Stimulated activated naive CD8-positive, alpha-beta T cell treated with anti-CD3 and anti-CD28 coated beads, Interleukin-15, Interleukin-2, amounts not matched to agents 100 ng/mL and 50 ng/mL, for 24 hours (primary cell): ENCODE results near the gene MARCHF3.
A peak's percentile ranks its signal among the peaks of the same experiment; 100 is the strongest.

Source experiments
- H3K27ac Mint-ChIP-seq: one replicate; pipeline ENCODE4 v1.8.0; 2021; ENCODE audit warnings: mild to moderate bottlenecking, mixed read lengths
- H3K27me3 Mint-ChIP-seq: one replicate; pipeline ENCODE4 v1.8.0; 2021; ENCODE audit warnings: mixed read lengths
- H3K36me3 Mint-ChIP-seq: one replicate; pipeline ENCODE4 v1.8.0; 2021; ENCODE audit warnings: low read depth, mixed read lengths
- H3K4me1 Mint-ChIP-seq: one replicate; pipeline ENCODE4 v1.8.0; 2021; ENCODE audit warnings: low read depth, mixed read lengths
- H3K4me3 Mint-ChIP-seq: one replicate; pipeline ENCODE4 v1.8.0; 2021; ENCODE audit warnings: mild to moderate bottlenecking, mixed read lengths
- H3K9me3 Mint-ChIP-seq: one replicate; pipeline ENCODE4 v1.8.0; 2021; ENCODE audit warnings: mixed read lengths

The MARCHF3 gene

DNA sequence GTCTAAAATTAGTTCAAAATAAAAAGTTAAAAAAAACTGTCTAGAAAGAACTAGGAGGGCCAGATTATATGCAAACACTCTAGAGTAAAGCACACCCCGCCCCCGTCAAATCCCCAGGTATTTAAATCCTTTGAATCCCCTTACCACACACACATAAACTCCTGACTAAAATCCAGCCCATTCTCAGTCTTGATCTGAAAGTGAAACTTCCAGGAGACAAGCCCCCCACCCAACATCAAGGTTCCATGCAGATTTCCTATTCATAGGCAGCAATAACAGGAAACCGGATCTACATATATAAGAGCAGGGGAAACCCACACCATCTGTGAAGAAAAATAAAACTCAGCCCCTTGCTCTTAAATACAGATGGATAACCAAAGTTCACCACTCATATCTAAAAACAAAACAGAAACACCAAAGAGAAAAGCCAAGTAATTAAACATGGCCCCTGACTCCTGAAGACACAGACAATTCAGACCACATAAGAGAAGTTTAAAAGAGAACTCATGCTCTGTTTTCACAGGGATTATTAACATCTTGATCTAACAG lies 42.3 kb downstream of the MARCHF3 start:
- peak overlapping the region; percentile 70 for H3K4me3 Mint-ChIP-seq
- peak overlapping the region; percentile 89 for H3K27ac Mint-ChIP-seq
- H3K36me3 Mint-ChIP-seq = no peaks in the 10 kb centered on the region
- peaks cover 3% of the 10 kb centered on the region for H3K9me3 Mint-ChIP-seq
- H3K4me1 Mint-ChIP-seq = peaks cover 52% of the 10 kb centered on the region
- no peaks in the 10 kb centered on the region for H3K27me3 Mint-ChIP-seq

DNA sequence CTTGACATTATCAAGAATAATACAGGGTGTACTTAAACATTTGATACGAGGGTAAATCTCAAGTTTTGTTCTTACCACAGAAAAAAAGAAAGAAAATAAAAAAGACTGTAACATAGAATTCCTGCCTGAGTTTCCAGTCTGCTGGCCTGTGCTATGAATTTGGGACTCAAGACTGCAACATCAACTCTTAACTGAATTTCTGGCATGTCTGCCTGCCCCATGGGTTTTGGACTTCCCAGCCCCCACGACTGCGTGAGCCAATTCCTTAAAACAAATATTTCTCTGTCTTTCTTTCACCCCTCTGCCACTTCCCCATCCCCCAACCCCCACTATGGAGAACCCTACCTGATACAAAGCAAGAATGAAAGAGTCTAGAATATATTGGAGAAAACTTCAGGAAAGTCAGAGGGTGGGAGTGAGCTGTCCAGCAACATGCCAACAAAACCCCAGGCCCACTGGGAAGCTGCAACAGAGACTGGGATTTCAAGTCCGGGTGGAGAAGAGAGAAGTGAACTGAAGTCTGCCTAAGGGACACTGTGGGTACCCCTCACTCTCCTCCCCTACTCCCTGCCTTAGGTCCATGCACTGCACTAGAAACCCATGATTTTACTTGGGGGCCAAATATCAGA lies 43.0 kb downstream of the MARCHF3 start:
- H3K4me1 Mint-ChIP-seq = peaks cover 53% of the 10 kb centered on the region
- H3K27ac Mint-ChIP-seq = peak overlapping the region; percentile 89
- H3K36me3 Mint-ChIP-seq = no peaks in the 10 kb centered on the region
- no peaks in the 10 kb centered on the region for H3K9me3 Mint-ChIP-seq
- peak overlapping the region; percentile 70 for H3K4me3 Mint-ChIP-seq
- H3K27me3 Mint-ChIP-seq = no peaks in the 10 kb centered on the region

- H3K4me1 Mint-ChIP-seq = peaks cover 48% of the 10 kb centered on the region
- H3K36me3 Mint-ChIP-seq = no peaks in the 10 kb centered on the region
- H3K9me3 Mint-ChIP-seq = no peaks in the 10 kb centered on the region
- no peaks in the 10 kb centered on the region for H3K27me3 Mint-ChIP-seq
- H3K4me3 Mint-ChIP-seq = no peak overlapping the region
- H3K27ac Mint-ChIP-seq = no peak overlapping the region
These were observed 45.7 kb downstream of the MARCHF3 start for GRCh38 chr5:126984632-126985031.

GRCh38 chr5:126983874-126984266 lies 46.5 kb downstream of the MARCHF3 start:
- peaks cover 43% of the 10 kb centered on the region for H3K4me1 Mint-ChIP-seq
- no peaks in the 10 kb centered on the region for H3K36me3 Mint-ChIP-seq
- no peak overlapping the region for H3K27ac Mint-ChIP-seq
- no peaks in the 10 kb centered on the region for H3K27me3 Mint-ChIP-seq
- H3K4me3 Mint-ChIP-seq = no peak overlapping the region
- H3K9me3 Mint-ChIP-seq = no peaks in the 10 kb centered on the region

DNA sequence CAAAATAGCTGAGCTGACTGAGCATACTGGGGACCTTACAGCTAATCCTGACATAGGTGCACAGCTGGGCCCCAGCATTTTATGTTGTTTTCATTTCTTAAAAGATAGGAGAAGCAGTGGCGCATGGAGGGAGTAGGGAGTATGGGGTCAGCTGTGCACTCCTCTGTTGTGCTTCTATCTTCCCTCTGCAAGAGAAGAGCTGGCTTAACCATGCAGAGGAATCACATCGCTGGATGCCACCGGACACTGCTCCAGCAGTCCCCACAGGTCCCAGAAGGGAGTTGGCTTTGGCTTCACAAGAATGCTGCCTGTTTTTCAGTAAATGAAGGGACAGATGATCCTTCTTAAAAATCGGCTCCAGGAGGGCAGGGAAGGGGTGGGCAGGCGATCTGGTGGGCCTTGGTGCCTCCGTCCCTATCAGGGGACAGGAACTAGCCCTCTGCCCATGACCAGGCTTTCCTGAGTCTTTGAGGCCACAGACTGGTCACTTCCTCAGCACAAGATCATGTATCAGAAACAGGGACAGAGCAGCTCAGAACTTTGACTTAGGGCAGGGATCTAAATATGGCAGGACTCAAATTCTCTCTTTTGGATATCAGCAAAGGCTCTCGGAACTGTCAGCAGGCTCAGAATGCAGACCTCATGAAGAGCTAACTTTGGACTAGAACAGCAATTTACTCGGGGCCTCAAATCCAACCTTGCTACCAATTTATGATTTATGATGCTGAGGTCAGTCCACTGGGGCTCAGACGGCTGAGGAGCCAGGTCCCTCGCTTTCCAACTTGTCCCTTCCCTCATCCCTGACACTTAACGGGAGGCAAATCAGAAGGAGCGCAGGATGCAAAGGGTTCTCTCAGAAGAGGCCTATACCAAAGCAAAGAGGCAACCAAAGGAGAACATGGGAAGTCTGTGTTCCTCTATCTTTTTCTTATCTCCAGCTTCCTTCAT lies 47.2 kb downstream of the MARCHF3 start:
- Mint-ChIP-seq H3K36me3 (no peaks in the 10 kb centered on the region), H3K27ac (no peak overlapping the region), H3K27me3 (no peaks in the 10 kb centered on the region), H3K4me1 (peaks cover 36% of the 10 kb centered on the region), H3K4me3 (no peak overlapping the region), H3K9me3 (no peaks in the 10 kb centered on the region)

GRCh38 chr5:126982202-126982601 lies 48.2 kb downstream of the MARCHF3 start:
- no peaks in the 10 kb centered on the region for H3K27me3 Mint-ChIP-seq
- peaks cover 26% of the 10 kb centered on the region for H3K4me1 Mint-ChIP-seq
- no peak overlapping the region for H3K27ac Mint-ChIP-seq
- no peaks in the 10 kb centered on the region for H3K9me3 Mint-ChIP-seq
- no peak overlapping the region for H3K4me3 Mint-ChIP-seq
- no peaks in the 10 kb centered on the region for H3K36me3 Mint-ChIP-seq

DNA sequence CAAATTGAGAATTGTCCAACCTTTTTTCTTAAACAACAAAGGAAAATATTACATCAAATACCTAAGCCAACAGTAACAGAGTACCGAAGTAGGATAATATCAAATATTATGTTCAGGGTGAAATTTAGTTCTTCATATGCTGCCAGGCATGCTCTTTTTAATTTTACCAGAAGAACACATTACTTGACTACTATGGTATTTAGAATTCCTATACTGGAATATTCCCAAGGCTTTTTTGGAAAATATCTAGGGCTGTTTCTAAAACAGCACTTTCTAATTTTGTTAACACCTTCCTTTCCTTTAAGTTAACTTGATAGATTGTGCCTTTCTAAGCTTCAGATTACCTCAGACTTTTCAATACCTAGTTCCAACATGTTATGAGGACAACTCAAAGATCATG lies 48.7 kb downstream of the MARCHF3 start:
- no peaks in the 10 kb centered on the region for H3K27me3 Mint-ChIP-seq
- H3K36me3 Mint-ChIP-seq = no peaks in the 10 kb centered on the region
- H3K9me3 Mint-ChIP-seq = no peaks in the 10 kb centered on the region
- peaks cover 24% of the 10 kb centered on the region for H3K4me1 Mint-ChIP-seq
- H3K27ac Mint-ChIP-seq = no peak overlapping the region
- no peak overlapping the region for H3K4me3 Mint-ChIP-seq

- Mint-ChIP-seq H3K4me3 (no peak overlapping the region), H3K9me3 (no peaks in the 10 kb centered on the region), H3K27ac (no peak overlapping the region), H3K27me3 (no peaks in the 10 kb centered on the region), H3K4me1 (peaks cover 26% of the 10 kb centered on the region), H3K36me3 (no peaks in the 10 kb centered on the region)
These were observed 49.1 kb downstream of the MARCHF3 start for GRCh38 chr5:126981222-126981621.

GRCh38 chr5:126978258-126978657 lies 52.1 kb downstream of the MARCHF3 start:
- peaks cover 18% of the 10 kb centered on the region for H3K4me1 Mint-ChIP-seq
- no peak overlapping the region for H3K27ac Mint-ChIP-seq
- H3K9me3 Mint-ChIP-seq = no peaks in the 10 kb centered on the region

DNA sequence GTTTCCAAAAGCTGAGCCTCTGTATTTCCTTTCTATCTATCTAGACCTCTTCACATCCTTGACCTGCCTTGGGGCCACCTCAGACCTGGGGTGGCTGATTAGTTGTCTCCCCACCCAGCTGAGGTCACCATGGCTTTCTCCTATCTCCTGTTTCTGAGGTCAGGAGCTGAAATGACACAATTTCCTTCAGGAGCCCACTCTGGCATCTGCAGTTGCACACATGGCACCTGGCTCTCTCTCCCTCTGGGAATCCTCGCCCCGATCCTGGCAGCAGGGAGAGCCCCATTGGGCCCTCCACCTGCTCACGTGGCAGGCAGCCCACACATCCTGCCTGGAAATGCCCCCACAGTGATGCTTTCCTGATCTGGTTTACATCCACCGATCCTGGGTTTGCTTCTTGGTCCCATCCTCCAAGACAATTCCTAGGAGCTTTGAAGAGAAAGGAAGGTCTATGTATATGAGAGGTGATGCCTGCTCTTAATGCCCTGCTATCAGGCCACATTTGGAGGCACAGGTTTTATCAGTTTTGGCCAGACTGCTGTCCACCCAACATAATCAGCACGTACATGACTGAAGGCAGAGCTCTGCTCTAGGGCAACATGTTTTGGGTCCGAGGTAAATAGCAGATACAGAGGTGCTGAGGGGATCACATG lies 53.7 kb downstream of the MARCHF3 start:
- Mint-ChIP-seq H3K36me3 (no peaks in the 10 kb centered on the region), H3K27me3 (no peaks in the 10 kb centered on the region), H3K4me1 (peaks cover 31% of the 10 kb centered on the region), H3K27ac (peak overlapping the region; percentile 33), H3K9me3 (no peaks in the 10 kb centered on the region), H3K4me3 (no peak overlapping the region)

More at GRCh38 chr5:126978258-126978657, 52.1 kb downstream of the MARCHF3 start:
- Mint-ChIP-seq H3K4me3 (no peak overlapping the region), H3K36me3 (no peaks in the 10 kb centered on the region), H3K27me3 (no peaks in the 10 kb centered on the region)

- Mint-ChIP-seq H3K4me3 (no peak overlapping the region), H3K9me3 (no peaks in the 10 kb centered on the region), H3K27me3 (no peaks in the 10 kb centered on the region), H3K4me1 (peaks cover 39% of the 10 kb centered on the region), H3K36me3 (no peaks in the 10 kb centered on the region), H3K27ac (no peak overlapping the region)
These were observed 54.6 kb downstream of the MARCHF3 start for GRCh38 chr5:126975796-126976195.

GRCh38 chr5:126973193-126973592 lies 57.2 kb downstream of the MARCHF3 start:
- no peaks in the 10 kb centered on the region for H3K9me3 Mint-ChIP-seq
- H3K27me3 Mint-ChIP-seq = no peaks in the 10 kb centered on the region
- H3K4me3 Mint-ChIP-seq = no peak overlapping the region
- H3K4me1 Mint-ChIP-seq = peaks cover 44% of the 10 kb centered on the region
- peak overlapping the region; percentile 90 for H3K27ac Mint-ChIP-seq
- H3K36me3 Mint-ChIP-seq = no peaks in the 10 kb centered on the region

GRCh38 chr5:126972062-126972895 lies 58.1 kb downstream of the MARCHF3 start:
- no peaks in the 10 kb centered on the region for H3K36me3 Mint-ChIP-seq
- H3K4me3 Mint-ChIP-seq = peak overlapping the region; percentile 71
- H3K27ac Mint-ChIP-seq = peak overlapping the region; percentile 90
- H3K9me3 Mint-ChIP-seq = no peaks in the 10 kb centered on the region
- no peaks in the 10 kb centered on the region for H3K27me3 Mint-ChIP-seq
- H3K4me1 Mint-ChIP-seq = peaks cover 44% of the 10 kb centered on the region

- Mint-ChIP-seq H3K9me3 (no peaks in the 10 kb centered on the region), H3K4me1 (peaks cover 40% of the 10 kb centered on the region), H3K4me3 (peak overlapping the region; percentile 28), H3K27me3 (no peaks in the 10 kb centered on the region), H3K27ac (peak overlapping the region; percentile 57), H3K36me3 (no peaks in the 10 kb centered on the region)
These were observed 58.8 kb downstream of the MARCHF3 start for GRCh38 chr5:126971455-126972031.
